Embryonic facial prominence (tissue), 1 donor: ENCODE data around the gene ZFP82.

Experiments
- DNase-seq: peaks from one replicate; pipeline ENCODE4 v3.0.0-alpha.2; 2016; ENCODE audit errors: extremely low spot score

ZFP82 gene

DNA sequence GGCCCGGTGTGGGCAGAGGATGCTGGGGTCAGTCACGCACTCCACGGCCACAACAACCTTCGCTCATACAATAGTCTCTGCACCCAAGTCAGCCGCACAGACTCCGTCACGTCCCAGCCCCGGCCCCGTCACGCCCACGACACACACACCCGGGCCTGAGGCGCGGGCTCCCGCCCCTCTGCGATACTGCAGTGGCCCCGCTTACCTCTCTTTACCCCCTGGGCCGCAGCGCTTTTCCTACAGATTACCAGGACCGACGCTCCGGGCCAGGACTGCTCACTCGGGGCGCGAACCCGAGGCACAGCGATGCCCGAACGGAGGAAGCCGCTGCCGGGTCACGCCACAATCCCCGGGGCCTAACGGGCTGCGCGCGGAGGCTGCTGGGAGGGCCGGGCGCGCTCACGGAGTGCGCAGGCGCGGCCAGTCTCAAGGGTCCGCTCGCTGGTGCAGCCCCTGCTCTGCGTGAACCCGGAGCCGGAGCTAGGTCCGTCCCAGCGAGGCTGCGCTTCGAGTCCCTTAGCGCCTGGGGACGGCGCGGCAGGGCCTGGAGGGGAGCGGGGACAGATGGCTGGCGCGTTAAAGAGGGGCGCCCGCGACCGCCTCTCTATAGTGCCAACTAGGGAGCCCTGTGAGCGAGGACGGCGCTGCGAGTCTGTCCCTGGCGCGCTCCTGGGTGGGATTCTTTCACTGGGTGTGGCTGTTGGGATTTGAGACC lies at the start of gene ZFP82:
Gene ZFP82, minus strand, starts transcription at position 358 of the 715 bp plus-strand sequence. CDS start 8,855 bp downstream, outside the sequence.
- DNase-seq: peak; percentile 62

DNA sequence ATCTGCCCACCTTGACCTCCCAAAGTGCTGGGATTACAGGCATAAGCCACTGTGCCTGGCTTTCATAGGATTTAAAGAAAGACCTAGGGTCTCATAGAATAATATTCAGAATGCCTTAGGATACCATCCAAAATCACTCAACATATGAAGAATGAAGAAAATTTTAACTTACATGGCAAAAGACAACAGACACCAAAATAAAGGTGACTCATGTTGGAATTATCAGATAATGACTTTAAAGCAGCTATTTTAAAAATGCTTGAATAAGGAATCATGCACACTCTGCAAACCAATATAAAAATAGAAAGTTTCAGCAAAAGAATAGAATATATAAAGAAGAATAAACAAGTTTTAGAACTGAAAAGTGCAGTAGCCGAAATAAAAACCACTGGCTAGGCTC lies 41.6 kb upstream of the ZFP82 start:
- DNase-seq: no peak

DNA sequence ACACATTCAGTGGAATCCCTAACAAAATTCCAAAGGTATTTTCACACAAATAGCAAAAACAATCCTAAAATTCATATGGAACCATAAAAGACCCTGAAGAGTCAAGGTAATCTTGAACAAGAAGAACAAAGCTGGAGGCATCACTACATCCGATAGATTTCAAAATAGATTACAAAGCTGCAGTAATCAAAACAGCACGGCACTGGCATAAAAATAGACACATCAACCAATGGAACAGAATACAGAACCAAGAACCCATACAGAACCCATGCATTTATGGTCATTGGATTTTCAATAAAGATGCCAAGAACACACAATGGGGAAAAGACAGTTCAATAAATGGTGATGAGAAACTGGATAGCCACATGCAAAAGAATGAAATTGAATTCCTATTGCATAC lies 38.4 kb upstream of the ZFP82 start:
- DNase-seq: no peak

DNA sequence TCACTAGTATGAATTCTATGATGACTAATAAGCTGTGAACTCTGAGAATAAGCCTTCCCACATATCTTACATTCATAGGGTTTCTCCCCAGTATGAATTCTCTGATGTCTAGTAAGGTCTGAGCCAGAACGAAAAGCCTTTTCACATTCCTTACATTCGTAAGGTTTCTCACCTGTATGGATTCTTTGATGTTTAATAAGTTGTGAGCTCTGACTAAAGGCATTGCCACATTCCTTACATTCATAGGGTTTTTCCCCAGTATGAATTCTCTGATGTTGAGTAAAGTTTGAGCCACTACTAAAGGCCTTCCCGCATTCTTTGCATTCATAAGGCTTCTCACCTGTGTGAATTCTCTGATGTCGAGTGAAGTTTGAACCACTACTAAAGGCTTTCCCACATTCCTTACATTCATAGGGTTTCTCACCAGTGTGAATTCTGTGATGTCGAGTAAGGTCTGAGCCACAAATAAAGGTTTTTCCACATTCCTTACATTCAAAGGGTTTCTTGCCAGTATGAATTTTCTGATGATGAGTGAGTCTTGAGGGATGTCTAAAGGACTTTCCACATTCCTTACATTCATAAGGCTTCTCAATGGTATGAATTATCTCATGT lies 30.7 kb upstream of the ZFP82 start:
- no peak for DNase-seq

DNA sequence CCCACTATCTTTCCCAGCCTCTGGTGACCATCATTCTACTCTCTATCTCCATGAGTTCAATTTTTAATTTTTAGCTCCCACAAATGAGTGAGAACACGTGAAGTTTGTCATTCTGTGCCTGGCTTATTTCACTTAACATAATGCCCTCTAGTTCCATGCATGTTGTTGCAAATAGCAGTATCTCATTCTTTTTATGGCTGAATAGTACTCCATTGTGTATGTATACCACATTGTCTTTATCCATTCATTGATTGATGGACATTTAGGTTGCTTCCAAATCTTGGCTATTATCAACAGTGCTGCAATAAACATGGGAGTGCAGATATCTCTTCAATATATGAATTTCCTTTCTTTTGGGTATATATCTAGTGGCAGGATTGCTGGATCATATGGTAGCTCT lies 22.9 kb upstream of the ZFP82 start:
- DNase-seq: no peak

DNA sequence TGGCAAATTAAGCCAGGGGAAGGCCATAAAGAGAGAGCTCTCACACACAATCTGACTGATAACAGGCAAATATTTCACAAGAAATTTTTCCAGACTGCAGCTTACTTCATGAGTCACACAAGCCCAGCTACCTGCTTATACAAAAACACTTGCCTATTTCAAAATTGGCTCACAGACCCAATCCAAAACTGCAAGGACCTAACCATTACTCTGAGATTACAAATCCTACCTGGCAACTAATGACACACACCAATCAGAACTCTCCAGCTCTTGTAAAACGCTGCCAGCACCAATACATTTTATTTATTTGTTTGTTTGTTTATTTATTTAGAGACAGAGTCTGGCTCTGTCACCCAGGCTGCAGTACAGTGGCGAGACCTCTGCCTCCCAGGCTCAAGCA lies 18.1 kb upstream of the ZFP82 start:
- no peak for DNase-seq

DNA sequence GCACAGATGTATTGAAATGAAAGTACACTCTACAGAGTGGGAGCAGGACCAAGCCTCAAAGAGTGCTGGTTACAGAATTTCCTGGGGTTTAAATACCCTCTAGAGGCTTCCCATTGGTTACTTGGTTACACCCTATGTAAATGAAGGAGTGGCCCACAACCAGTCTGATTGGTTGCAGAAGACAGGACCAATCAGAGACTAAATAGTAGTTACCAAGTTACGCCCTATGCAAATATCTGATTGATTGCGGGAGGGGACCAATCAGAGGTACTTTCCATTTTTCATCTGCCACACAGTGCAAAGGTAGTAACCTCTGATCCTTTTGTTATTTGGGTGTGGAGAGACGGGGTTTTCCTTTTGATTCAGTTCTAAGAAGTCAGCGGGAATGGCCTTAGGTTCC lies 5.5 kb upstream of the ZFP82 start:
- no peak for DNase-seq

DNA sequence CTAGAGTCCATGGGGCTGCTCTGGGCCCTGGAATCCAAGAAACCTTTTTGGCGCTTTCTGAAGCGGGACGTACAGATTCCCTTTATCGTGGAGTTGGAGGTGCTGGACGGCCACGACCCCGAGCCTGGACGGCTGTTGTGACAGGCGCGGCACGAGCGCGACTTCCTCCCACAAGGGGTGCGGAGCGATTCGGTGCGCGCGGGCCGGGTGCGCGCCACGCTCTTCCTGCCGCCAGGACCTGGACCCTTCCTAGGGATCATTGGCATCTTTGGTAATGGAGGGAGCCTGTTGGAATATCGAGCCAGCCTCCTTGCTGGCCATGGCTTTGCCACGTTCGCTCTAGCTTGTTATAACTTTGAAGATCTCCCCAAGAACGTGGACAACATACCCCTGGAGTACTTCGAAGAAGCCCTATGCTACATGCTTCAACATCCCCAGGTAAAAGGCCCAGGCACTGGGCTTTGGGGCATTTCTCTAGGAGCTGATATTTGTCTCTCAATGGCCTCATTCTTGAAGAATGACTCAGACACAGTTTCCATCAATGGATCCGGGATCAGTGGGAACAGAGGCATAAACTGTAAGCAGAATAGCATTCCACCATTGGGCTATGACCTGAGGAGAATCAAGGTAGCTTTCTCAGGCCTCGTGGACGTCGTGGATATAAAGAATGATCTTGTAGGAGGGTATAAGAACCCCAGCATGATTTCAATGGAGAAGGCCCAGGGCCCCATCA lies 3.5 kb upstream of the ZFP82 start:
- no peak for DNase-seq

DNA sequence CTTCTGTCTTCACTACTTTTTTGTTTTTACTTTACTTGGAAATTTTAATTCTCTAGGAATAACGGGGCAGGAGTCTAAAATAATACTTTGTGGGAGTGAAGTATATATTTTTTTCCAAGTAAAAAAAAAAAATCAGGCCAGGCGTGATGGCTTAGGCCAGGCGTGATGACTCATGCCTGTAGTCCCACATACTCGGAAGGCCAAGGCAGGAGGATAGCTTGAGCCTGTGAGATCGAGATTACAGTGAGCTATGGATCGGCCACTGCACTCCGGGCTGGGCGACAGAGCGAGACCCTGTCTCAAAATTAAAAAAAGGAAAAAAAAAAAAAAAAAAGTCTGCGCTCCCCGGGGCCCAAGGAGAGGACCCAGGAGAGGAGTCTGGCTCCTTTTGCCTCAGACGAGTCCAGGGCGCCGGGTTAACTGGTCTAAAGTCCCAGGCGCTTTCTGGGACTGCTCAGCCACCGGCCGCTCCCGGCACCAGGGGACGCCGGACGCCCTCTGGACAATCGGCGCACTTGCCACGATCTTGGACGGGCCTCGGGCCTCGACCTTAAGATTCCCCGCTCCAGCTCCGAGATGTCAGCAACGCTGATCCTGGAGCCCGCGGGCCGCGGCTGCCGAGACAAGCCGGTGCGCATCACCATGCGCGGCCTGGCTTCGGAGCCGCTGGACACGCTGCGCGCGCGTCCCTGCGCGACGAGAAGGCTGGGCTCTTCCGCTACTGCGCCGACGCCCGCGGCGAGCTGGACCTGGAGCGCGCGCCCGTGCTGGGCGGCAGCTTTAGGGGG lies 2.7 kb upstream of the ZFP82 start:
- DNase-seq: no peak

DNA sequence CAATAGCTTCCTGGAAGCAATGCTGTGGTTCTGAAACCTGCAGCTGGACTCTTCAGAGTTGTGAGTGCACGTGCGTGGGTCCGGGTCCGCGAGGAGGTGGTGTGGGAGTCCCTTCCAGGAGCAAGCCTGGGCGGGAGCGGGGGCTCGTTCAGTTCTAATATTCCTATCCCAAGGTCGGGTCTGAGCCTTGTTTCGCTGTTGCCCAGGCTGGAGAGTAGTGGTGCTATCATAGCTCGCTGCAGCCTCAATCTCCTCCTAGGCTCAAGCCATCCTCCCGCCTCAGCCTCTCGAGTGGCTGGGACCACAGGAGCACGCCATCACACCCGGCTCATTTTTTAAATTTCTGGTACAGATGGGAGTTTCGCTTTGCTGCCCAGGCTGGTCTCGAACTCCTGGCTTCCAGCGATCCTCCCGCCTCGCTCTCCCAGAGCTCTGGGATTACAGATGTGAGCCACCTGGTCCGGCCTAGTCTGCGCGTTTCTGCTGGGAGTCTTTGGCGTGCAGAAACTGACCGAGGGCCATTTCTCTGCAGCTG lies 625 bp downstream of the ZFP82 start:
- DNase-seq: no peak

DNA sequence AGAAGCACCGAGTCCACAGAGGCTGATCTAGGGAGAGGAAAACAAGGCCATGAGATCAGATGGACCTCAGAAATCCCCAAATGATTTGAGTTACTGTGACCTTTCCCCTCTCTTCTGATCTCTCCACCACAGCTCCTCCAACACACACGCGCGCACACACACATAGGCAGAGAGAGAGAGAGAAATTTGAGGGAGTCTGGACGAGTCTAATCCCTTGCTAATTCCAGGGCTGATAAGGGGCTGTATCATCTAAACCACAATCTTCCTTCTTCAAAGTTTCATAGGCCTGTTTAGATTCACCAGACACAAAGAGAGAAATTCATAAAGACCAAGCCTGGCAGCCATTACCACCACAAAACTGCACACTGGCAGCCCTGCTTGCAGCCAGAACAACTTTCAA lies 8.6 kb downstream of the ZFP82 start:
- DNase-seq: no peak

DNA sequence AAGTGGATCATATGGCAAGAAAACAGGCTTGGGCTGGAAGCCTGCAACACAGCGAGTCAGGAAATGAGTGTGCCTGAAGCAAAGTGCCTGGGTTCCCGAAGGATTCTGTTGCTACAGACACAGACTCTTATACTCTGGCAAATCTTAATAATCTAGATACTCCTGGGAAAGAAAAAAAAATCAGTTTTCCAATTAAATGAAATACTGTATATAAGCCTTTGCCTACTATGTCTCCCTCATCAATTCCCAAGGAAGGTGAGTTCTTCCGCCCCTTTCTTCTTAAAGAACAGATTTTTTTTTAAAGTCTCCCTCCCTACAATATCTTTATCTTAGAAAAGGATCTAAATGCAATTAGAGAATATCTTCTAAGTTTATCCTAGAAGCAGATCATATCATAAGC lies 10.3 kb downstream of the ZFP82 start:
- DNase-seq: no peak

DNA sequence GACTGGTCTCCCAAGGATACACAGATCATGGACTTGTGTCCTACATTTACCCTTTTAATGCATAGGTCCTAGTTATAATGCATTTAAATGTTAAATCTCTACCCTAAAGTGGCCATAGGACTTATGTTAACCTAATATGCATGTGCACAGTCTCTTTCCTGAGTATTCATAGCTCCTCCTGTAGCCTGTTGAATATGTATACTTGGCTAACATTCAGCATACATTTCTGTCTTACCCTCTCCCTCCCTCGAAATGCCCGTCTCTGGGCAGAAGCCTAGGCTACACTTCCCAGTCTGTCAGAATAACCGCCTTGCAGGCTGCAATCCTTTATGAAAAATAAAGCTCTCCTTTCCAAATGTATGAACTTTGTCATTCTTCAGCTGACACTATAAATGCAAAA lies 13.9 kb downstream of the ZFP82 start:
- DNase-seq: no peak

DNA sequence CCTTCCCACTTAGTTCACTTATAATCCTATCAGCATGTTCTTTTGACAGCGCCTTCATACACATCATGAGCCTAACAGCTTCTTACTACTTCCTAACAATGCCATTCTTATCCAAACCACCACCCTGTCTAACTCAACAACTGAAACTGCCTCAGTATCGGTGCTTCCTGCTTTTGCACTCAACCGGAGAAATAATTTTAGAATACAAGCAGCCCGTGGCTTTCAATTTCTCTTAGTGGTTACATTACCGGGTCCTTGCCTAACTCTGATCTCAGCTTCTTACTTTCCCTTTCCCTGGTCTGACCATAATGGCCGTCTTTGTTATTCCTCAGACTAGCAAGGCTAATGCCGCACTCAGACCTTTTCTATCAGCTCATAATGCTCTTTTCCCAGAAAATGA lies 17.0 kb downstream of the ZFP82 start:
- DNase-seq: no peak

DNA sequence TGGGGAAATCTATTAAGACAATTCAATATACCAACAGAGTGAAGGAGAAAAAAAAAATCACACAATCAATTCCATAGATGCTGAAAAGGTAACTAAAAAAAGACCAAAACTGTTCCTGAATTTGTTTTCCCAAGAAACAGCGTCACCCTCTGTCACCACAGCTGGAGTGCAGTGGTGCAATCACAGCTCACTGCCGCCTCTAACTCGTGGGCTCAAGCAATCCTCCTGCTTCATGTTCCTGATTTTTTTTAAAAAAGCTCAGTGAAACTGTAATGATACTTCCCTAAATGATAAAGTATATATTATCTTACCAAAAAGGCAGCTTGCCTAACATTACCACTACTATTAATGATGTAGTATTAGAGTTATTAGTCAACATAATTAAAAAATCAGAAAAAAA lies 19.9 kb downstream of the ZFP82 start:
- DNase-seq: no peak

DNA sequence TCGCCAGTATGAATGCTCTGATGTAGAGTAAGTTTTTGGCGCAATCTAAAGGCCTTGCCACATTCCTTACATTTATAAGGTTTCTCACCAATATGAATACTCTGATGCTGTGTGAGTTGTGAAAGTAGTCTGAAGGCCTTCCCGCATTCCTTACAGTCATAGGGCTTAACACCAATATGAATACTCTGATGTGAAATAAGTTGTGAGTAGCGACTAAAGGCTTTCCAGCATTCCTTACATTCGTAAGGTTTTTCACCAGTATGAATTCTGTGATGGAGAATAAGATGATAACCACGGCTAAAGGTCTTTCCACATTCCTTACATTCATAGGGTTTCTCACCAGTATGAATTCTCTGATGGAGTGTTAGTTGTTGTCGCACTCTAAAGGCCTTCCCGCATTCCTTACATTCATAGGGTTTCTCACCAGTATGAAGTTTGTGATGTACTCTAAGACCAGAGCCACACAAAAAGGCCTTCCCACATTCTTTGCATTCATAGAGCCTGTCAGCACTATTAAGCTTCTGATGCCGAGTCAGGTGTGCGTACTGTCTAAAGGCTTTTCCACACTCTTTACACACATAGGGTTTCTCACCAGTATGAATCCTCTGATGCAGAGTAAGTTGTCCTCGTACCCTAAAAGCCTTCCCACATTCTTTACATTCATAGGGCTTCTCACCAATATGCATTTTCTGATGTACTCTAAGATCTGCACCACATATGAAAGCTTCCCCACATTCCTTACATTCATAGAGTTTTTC lies 25.3 kb downstream of the ZFP82 start:
- no peak for DNase-seq

DNA sequence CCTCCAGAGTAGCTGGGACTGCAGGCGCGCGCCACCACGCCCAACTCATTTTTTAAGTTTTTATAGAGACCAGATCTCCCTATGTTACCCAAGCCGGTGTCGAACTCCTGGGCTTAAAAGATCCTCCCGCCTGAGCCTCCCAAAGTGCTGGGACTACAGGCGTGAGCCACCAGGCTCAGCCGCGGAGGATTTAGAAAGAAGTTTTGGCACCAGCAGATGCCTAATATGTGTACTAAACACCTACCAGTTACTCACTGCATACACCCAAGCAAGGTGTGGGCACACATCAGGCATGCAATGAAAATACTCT lies 39.0 kb downstream of the ZFP82 start:
- no peak for DNase-seq

DNA sequence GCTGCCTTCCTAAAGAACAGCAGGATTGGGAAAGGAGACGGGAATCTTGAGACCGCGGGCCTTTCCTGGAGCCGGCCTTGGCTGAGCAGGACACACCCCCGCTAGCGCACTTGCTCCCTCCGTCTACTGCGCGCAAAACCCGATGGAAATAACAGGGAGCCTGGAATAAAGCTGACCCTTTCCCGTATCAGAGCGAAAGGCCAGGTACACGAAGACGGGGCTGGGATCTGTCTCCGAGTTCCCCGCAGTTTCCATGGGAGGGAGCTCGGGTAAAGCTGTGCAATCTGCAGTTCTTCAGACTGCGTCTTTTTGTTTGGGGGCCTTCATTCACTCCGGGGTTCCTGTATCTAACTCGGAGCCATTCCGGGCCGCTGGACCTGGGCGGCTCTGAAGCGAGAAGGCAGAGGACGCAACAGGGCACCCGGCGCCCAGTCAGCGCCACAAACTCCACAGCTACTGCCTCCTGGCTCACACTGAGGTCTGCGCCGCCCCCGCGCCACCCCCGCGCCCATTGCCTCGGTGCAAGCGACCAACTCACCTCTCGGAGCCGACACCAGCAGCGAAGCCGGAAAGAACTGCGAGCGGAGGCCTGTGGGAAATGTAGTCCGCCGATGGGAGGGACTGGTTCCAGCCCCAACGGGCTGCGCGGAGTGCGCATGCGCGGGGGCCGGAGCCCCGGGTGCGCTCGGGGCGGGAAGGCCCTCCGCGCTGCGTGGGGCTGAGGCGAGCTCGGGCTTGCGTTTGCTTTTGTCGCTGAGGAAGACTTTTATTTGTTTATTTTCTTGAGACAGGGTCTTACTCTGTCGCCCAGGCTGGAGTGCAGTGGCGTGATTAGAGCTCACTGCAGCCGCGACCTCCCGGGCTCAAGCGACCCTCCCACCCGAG lies 39.6 kb downstream of the ZFP82 start, which contains the start of gene ZFP14:
Gene ZFP14, minus strand, starts transcription at position 577 of the 885 bp plus-strand sequence. CDS start 11,309 bp downstream, outside the sequence.
- DNase-seq: peak; percentile 85

DNA sequence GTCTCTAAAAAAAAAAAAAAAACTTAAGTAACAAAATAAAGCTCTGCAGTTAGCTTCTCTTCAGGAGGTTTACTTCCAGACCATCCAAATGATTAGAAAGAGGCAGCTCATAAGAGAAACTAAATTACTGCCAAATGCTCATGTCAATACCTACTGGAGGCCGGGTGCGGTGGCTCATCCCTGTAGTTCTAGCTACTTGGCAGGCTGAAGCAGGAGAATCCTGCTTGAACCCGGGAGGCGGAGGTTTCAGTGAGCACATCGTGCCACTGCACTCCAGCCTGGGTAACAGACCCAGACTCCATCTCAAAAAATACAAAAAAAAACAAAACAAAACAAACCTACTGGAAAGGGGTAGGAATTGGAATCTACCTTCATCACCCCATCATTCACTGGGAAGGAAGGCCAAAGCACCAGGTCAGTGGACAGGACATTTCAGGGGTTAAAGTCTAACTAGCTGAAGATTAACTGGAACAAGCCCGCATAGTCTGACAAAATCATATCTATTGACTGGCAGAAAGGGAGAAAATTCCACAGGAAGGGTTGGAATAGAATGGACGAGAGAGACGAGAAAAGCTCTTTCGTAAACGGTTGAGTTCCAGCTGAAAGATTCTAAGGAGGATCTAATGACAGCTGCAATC lies 40.8 kb downstream of the ZFP82 start:
- DNase-seq: no peak

DNA sequence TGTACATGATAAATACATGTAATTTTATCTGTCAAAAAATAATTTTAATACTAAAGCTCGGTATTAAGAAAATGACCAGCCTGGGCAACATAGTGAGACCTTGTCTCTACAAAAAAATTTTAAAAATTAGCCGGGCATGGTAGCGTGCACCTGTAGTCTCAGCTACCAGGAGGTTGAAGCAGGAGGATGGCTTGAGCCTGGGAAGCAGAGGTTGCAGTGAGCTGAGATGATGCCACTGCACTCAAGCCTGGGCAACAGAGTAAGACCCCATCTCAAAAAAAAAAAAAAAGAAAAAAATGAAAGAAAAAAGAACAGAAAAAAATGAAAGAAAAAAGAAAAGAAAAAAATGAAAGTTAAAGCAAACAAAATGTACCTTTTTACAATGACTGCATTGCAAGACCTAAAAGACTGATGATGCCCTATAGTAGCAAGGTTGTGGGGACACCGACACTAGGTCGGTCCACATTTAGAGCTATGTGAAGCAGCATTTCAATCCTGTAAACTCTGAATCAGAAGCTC lies 44.7 kb downstream of the ZFP82 start:
- no peak for DNase-seq
